Subcutaneous abdominal adipose tissue (tissue), 5 donors: ENCODE results near the gene FSTL4.
"Not testable (repeated sequence)": the region's sequence is repeated elsewhere in the genome, so short reads cannot be mapped to it uniquely, and the experiment has no call there.

Experiments used
- H3K27ac ChIP-seq: one replicate; pipeline ENCODE4 v1.7.0; 2013; ENCODE audit warnings: low read depth, mild to moderate bottlenecking, inconsistent platforms, low read length, moderate library complexity
- H3K27me3 ChIP-seq, 5 donors: one replicate each; pipeline ENCODE4 v1.7.0; 2013; ENCODE audit warnings: low read length in 5 of 5, inconsistent platforms in 1 of 5; ENCODE audit not compliant: control insufficient read depth in 5 of 5, insufficient read depth in 4 of 5
- H3K36me3 ChIP-seq, 5 donors: one replicate each; pipeline ENCODE4 v1.7.0; 2013; ENCODE audit warnings: low read length in 5 of 5; ENCODE audit not compliant: control insufficient read depth in 5 of 5, insufficient read depth in 5 of 5
- H3K4me1 ChIP-seq, 5 donors: one replicate each; pipeline ENCODE4 v1.7.0; 2013; ENCODE audit warnings: low read length in 5 of 5, mild to moderate bottlenecking in 3 of 5, moderate library complexity in 1 of 5; ENCODE audit not compliant: control insufficient read depth in 5 of 5, insufficient read depth in 5 of 5
- H3K4me3 ChIP-seq, 5 donors: one replicate each; pipeline ENCODE4 v1.7.0; 2013; ENCODE audit warnings: low read length in 5 of 5, low read depth in 1 of 5
- H3K9ac ChIP-seq, 5 donors: one replicate each; pipeline ENCODE4 v1.7.0; 2013; ENCODE audit warnings: low read length in 5 of 5, mild to moderate bottlenecking in 4 of 5, moderate library complexity in 3 of 5
- H3K9me3 ChIP-seq, 5 donors: one replicate each; pipeline ENCODE4 v1.7.0; 2013; ENCODE audit warnings: low read length in 5 of 5; ENCODE audit not compliant: control insufficient read depth in 5 of 5
- donor health status: healthy.
- donor health status: healthy.
- donor health status: healthy.
- donor health status: healthy.
- donor health status: healthy.

The FSTL4 gene

GRCh38 chr5:133220851-133221674, 391.3 kb downstream of the FSTL4 start:
- no peak overlapping the region for H3K4me3 ChIP-seq
- H3K9me3 ChIP-seq: no peaks in the 10 kb centered on the region
- H3K9ac ChIP-seq: no peak overlapping the region
- H3K27me3 ChIP-seq: no peaks in the 10 kb centered on the region
- no peaks in the 10 kb centered on the region for H3K36me3 ChIP-seq
- H3K4me1 ChIP-seq: no peaks in the 10 kb centered on the region
- no peak overlapping the region for H3K27ac ChIP-seq

- Histone ChIP-seq H3K4me1 (no peaks in the 10 kb centered on the region), H3K4me3 (no peak overlapping the region), H3K36me3 (no peaks in the 10 kb centered on the region), H3K9me3 (no peaks in the 10 kb centered on the region), H3K9ac (no peak overlapping the region), H3K27me3 (no peaks in the 10 kb centered on the region), H3K27ac (no peak overlapping the region)
These were observed 393.0 kb downstream of the FSTL4 start for GRCh38 chr5:133219296-133219695.

- H3K27ac ChIP-seq, H3K27me3 ChIP-seq, H3K4me1 ChIP-seq, H3K9me3 ChIP-seq, H3K9ac ChIP-seq, H3K36me3 ChIP-seq, H3K4me3 ChIP-seq: not testable (repeated sequence)
These were observed 396.2 kb downstream of the FSTL4 start for GRCh38 chr5:133216138-133216537.

- Histone ChIP-seq H3K27ac (no peak overlapping the region), H3K36me3 (no peaks in the 10 kb centered on the region), H3K9ac (no peak overlapping the region), H3K9me3 (no peaks in the 10 kb centered on the region), H3K4me3 (no peak overlapping the region), H3K4me1 (no peaks in the 10 kb centered on the region), H3K27me3 (peaks cover 0 to 3% (median 0%) of the 10 kb centered on the region in 5 donors)
These were observed 398.1 kb downstream of the FSTL4 start for GRCh38 chr5:133214153-133214820.

GRCh38 chr5:133205649-133206048, 406.7 kb downstream of the FSTL4 start:
- H3K4me1 ChIP-seq: no peaks in the 10 kb centered on the region
- H3K9ac ChIP-seq: no peak overlapping the region
- peaks cover 0 to 13% (median 0%) of the 10 kb centered on the region in 5 donors for H3K27me3 ChIP-seq
- H3K27ac ChIP-seq: no peak overlapping the region
- H3K9me3 ChIP-seq: peaks cover 0 to 8% (median 6%) of the 10 kb centered on the region in 5 donors
- H3K36me3 ChIP-seq: no peaks in the 10 kb centered on the region
- no peak overlapping the region for H3K4me3 ChIP-seq

- Histone ChIP-seq H3K36me3 (no peaks in the 10 kb centered on the region), H3K27me3 (peaks cover 0 to 14% (median 0%) of the 10 kb centered on the region in 5 donors), H3K9ac (no peak overlapping the region), H3K27ac (no peak overlapping the region), H3K4me3 (no peak overlapping the region), H3K9me3 (peaks cover 0 to 8% (median 6%) of the 10 kb centered on the region in 5 donors), H3K4me1 (no peaks in the 10 kb centered on the region)
These were observed 407.1 kb downstream of the FSTL4 start for GRCh38 chr5:133205204-133205603.

GRCh38 chr5:133203317-133204305, 408.7 kb downstream of the FSTL4 start:
- Histone ChIP-seq H3K9me3 (peaks cover 0 to 8% (median 6%) of the 10 kb centered on the region in 5 donors), H3K9ac (no peak overlapping the region), H3K27ac (no peak overlapping the region)

GRCh38 chr5:133202066-133202665, 410.2 kb downstream of the FSTL4 start:
- H3K9me3 ChIP-seq: peaks cover 0 to 8% (median 6%) of the 10 kb centered on the region in 5 donors
- H3K36me3 ChIP-seq: no peaks in the 10 kb centered on the region
- peaks cover 0 to 15% (median 0%) of the 10 kb centered on the region in 5 donors for H3K27me3 ChIP-seq
- H3K9ac ChIP-seq: no peak overlapping the region
- no peak overlapping the region for H3K27ac ChIP-seq
- no peaks in the 10 kb centered on the region for H3K4me1 ChIP-seq
- no peak overlapping the region for H3K4me3 ChIP-seq

More at GRCh38 chr5:133203317-133204305, 408.7 kb downstream of the FSTL4 start:
- peaks cover 0 to 15% (median 0%) of the 10 kb centered on the region in 5 donors for H3K27me3 ChIP-seq
- no peak overlapping the region for H3K4me3 ChIP-seq
- H3K36me3 ChIP-seq: no peaks in the 10 kb centered on the region
- no peaks in the 10 kb centered on the region for H3K4me1 ChIP-seq

- Histone ChIP-seq H3K27me3 (peaks cover 0 to 15% (median 0%) of the 10 kb centered on the region in 5 donors), H3K27ac (no peak overlapping the region)
These were observed 411.0 kb downstream of the FSTL4 start for GRCh38 chr5:133201310-133201709.

More at GRCh38 chr5:133201310-133201709, 411.0 kb downstream of the FSTL4 start:
- H3K36me3 ChIP-seq: no peaks in the 10 kb centered on the region
- H3K9me3 ChIP-seq: peaks cover 0 to 8% (median 6%) of the 10 kb centered on the region in 5 donors
- H3K4me1 ChIP-seq: no peaks in the 10 kb centered on the region
- H3K4me3 ChIP-seq: no peak overlapping the region
- no peak overlapping the region for H3K9ac ChIP-seq
